ENCODE results near the gene RFC2.

RFC2 gene

GRCh38 chr7:74193054-74193453 lies 61.1 kb downstream of the RFC2 start:
- H3K27ac ChIP-seq (ENCODE audit: low read length) = no peak overlapping the region
- H3K36me3 ChIP-seq (ENCODE audit: control insufficient read depth, low read depth, low read length) = peaks cover 86% of the 10 kb centered on the region
- H3K4me1 ChIP-seq (ENCODE audit: control insufficient read depth, low read depth, low read length) = no peaks in the 10 kb centered on the region
- no peaks in the 10 kb centered on the region for H3K9me3 ChIP-seq (ENCODE audit: control insufficient read depth, low read depth, low read length)
- H3K4me3 ChIP-seq (ENCODE audit: low read length) = no peak overlapping the region
- no peak overlapping the region for H3K9ac ChIP-seq (ENCODE audit: low read length)
- H3K27me3 ChIP-seq (ENCODE audit: control insufficient read depth, insufficient read depth, low read length) = no peaks in the 10 kb centered on the region

GRCh38 chr7:74191231-74191630 lies 63.0 kb downstream of the RFC2 start:
- H3K36me3 ChIP-seq (ENCODE audit: control insufficient read depth, low read depth, low read length) = peaks cover 89% of the 10 kb centered on the region
- no peak overlapping the region for H3K9ac ChIP-seq (ENCODE audit: low read length)
- no peaks in the 10 kb centered on the region for H3K4me1 ChIP-seq (ENCODE audit: control insufficient read depth, low read depth, low read length)
- H3K27me3 ChIP-seq (ENCODE audit: control insufficient read depth, insufficient read depth, low read length) = no peaks in the 10 kb centered on the region
- H3K4me3 ChIP-seq (ENCODE audit: low read length) = no peak overlapping the region
- no peak overlapping the region for H3K27ac ChIP-seq (ENCODE audit: low read length)
- H3K9me3 ChIP-seq (ENCODE audit: control insufficient read depth, low read depth, low read length) = no peaks in the 10 kb centered on the region

- no peaks in the 10 kb centered on the region for H3K27me3 ChIP-seq (ENCODE audit: control insufficient read depth, insufficient read depth, low read length)
- no peak overlapping the region for H3K4me3 ChIP-seq (ENCODE audit: low read length)
- no peaks in the 10 kb centered on the region for H3K4me1 ChIP-seq (ENCODE audit: control insufficient read depth, low read depth, low read length)
- H3K9ac ChIP-seq (ENCODE audit: low read length) = no peak overlapping the region
- H3K9me3 ChIP-seq (ENCODE audit: control insufficient read depth, low read depth, low read length) = no peaks in the 10 kb centered on the region
- H3K36me3 ChIP-seq (ENCODE audit: control insufficient read depth, low read depth, low read length) = peaks cover 86% of the 10 kb centered on the region
- H3K27ac ChIP-seq (ENCODE audit: low read length) = no peak overlapping the region
Observed at GRCh38 chr7:74190259-74190658, 63.9 kb downstream of the RFC2 start.

- Histone ChIP-seq H3K4me1 (ENCODE audit: control insufficient read depth, low read depth, low read length) (peaks cover 6% of the 10 kb centered on the region), H3K9ac (ENCODE audit: low read length) (no peak overlapping the region), H3K4me3 (ENCODE audit: low read length) (no peak overlapping the region), H3K27me3 (ENCODE audit: control insufficient read depth, insufficient read depth, low read length) (no peaks in the 10 kb centered on the region), H3K9me3 (ENCODE audit: control insufficient read depth, low read depth, low read length) (no peaks in the 10 kb centered on the region), H3K36me3 (ENCODE audit: control insufficient read depth, low read depth, low read length) (peaks cover 68% of the 10 kb centered on the region), H3K27ac (ENCODE audit: low read length) (no peak overlapping the region)
Observed at GRCh38 chr7:74187915-74188675, 66.1 kb downstream of the RFC2 start.

- H3K36me3 ChIP-seq (ENCODE audit: control insufficient read depth, low read depth, low read length) = peaks cover 48% of the 10 kb centered on the region
- no peaks in the 10 kb centered on the region for H3K27me3 ChIP-seq (ENCODE audit: control insufficient read depth, insufficient read depth, low read length)
- no peaks in the 10 kb centered on the region for H3K9me3 ChIP-seq (ENCODE audit: control insufficient read depth, low read depth, low read length)
- no peak overlapping the region for H3K27ac ChIP-seq (ENCODE audit: low read length)
- H3K4me1 ChIP-seq (ENCODE audit: control insufficient read depth, low read depth, low read length) = peaks cover 6% of the 10 kb centered on the region
- no peak overlapping the region for H3K4me3 ChIP-seq (ENCODE audit: low read length)
- H3K9ac ChIP-seq (ENCODE audit: low read length) = no peak overlapping the region
Observed at GRCh38 chr7:74185636-74186035, 68.6 kb downstream of the RFC2 start.

GRCh38 chr7:74185016-74185415 lies 69.2 kb downstream of the RFC2 start:
- peaks cover 47% of the 10 kb centered on the region for H3K36me3 ChIP-seq (ENCODE audit: control insufficient read depth, low read depth, low read length)
- H3K4me3 ChIP-seq (ENCODE audit: low read length) = no peak overlapping the region
- H3K27me3 ChIP-seq (ENCODE audit: control insufficient read depth, insufficient read depth, low read length) = no peaks in the 10 kb centered on the region
- H3K27ac ChIP-seq (ENCODE audit: low read length) = no peak overlapping the region
- peaks cover 6% of the 10 kb centered on the region for H3K4me1 ChIP-seq (ENCODE audit: control insufficient read depth, low read depth, low read length)
- H3K9me3 ChIP-seq (ENCODE audit: control insufficient read depth, low read depth, low read length) = no peaks in the 10 kb centered on the region
- no peak overlapping the region for H3K9ac ChIP-seq (ENCODE audit: low read length)

- Histone ChIP-seq H3K27me3 (ENCODE audit: control insufficient read depth, insufficient read depth, low read length) (no peaks in the 10 kb centered on the region), H3K9me3 (ENCODE audit: control insufficient read depth, low read depth, low read length) (no peaks in the 10 kb centered on the region), H3K4me3 (ENCODE audit: low read length) (no peak overlapping the region), H3K4me1 (ENCODE audit: control insufficient read depth, low read depth, low read length) (peaks cover 6% of the 10 kb centered on the region), H3K27ac (ENCODE audit: low read length) (no peak overlapping the region), H3K36me3 (ENCODE audit: control insufficient read depth, low read depth, low read length) (peaks cover 45% of the 10 kb centered on the region), H3K9ac (ENCODE audit: low read length) (no peak overlapping the region)
Observed at GRCh38 chr7:74183653-74184450, 70.3 kb downstream of the RFC2 start.

GRCh38 chr7:74183142-74183541 lies 71.1 kb downstream of the RFC2 start:
- Histone ChIP-seq H3K9ac (ENCODE audit: low read length) (no peak overlapping the region), H3K4me1 (ENCODE audit: control insufficient read depth, low read depth, low read length) (peaks cover 6% of the 10 kb centered on the region), H3K27me3 (ENCODE audit: control insufficient read depth, insufficient read depth, low read length) (no peaks in the 10 kb centered on the region), H3K36me3 (ENCODE audit: control insufficient read depth, low read depth, low read length) (peaks cover 43% of the 10 kb centered on the region), H3K9me3 (ENCODE audit: control insufficient read depth, low read depth, low read length) (no peaks in the 10 kb centered on the region), H3K4me3 (ENCODE audit: low read length) (no peak overlapping the region), H3K27ac (ENCODE audit: low read length) (no peak overlapping the region)

- peaks cover 39% of the 10 kb centered on the region for H3K36me3 ChIP-seq (ENCODE audit: control insufficient read depth, low read depth, low read length)
- H3K4me1 ChIP-seq (ENCODE audit: control insufficient read depth, low read depth, low read length) = peaks cover 6% of the 10 kb centered on the region
- H3K27ac ChIP-seq (ENCODE audit: low read length) = no peak overlapping the region
Observed at GRCh38 chr7:74182453-74183090, 71.6 kb downstream of the RFC2 start.

GRCh38 chr7:74181821-74182220 lies 72.4 kb downstream of the RFC2 start:
- no peaks in the 10 kb centered on the region for H3K27me3 ChIP-seq (ENCODE audit: control insufficient read depth, insufficient read depth, low read length)
- H3K9me3 ChIP-seq (ENCODE audit: control insufficient read depth, low read depth, low read length) = no peaks in the 10 kb centered on the region
- H3K36me3 ChIP-seq (ENCODE audit: control insufficient read depth, low read depth, low read length) = peaks cover 35% of the 10 kb centered on the region
- H3K9ac ChIP-seq (ENCODE audit: low read length) = no peak overlapping the region
- no peak overlapping the region for H3K4me3 ChIP-seq (ENCODE audit: low read length)
- no peak overlapping the region for H3K27ac ChIP-seq (ENCODE audit: low read length)
- peaks cover 6% of the 10 kb centered on the region for H3K4me1 ChIP-seq (ENCODE audit: control insufficient read depth, low read depth, low read length)

More at GRCh38 chr7:74182453-74183090, 71.6 kb downstream of the RFC2 start:
- Histone ChIP-seq H3K4me3 (ENCODE audit: low read length) (no peak overlapping the region), H3K9me3 (ENCODE audit: control insufficient read depth, low read depth, low read length) (no peaks in the 10 kb centered on the region), H3K9ac (ENCODE audit: low read length) (no peak overlapping the region), H3K27me3 (ENCODE audit: control insufficient read depth, insufficient read depth, low read length) (no peaks in the 10 kb centered on the region)

Data from iPS-18a (cell line).